HCT116 (cell line): Measurements from ENCODE around the gene SSC4D. TPM values are rescaled to one million over a fixed set of nuclear protein-coding genes. Genes with fewer than 3 reads are reported as not detected.
"Not testable (repeated sequence)": the region's sequence is repeated elsewhere in the genome, so short reads cannot be mapped to it uniquely, and the experiment has no call there.

Experiments used
- ATAC-seq: fragments of 200-7000 bp; cut with Tn5 transposase; 2 replicates; pipeline ENCODE4 v1.9.1; 2020; ENCODE audit warnings: mild to moderate bottlenecking, moderate library complexity
- BruUV-seq: library from RNA; stranded (reverse); fragments of 400-500 nt; replicated peaks from 2 replicates; lab custom pipeline; 2021; lab: Mats Ljungman, UMichigan
- CTCF ChIA-PET: fragments of 300-600 bp; sonication (Branson Sonifier 250); formaldehyde crosslinking; loops from one replicate; lab custom pipeline; 2021; ENCODE audit warnings: antibody characterized with exemption; lab: Charles Lee
- POLR2A ChIA-PET: fragments of 300-600, 350-600 bp; sonication (Branson Sonifier 250); formaldehyde crosslinking; loops from one replicate; lab custom pipeline; 2021; ENCODE audit warnings: antibody characterized with exemption; lab: Charles Lee
- RAD21 ChIA-PET, 2 experiments: fragments of 300-600 bp; sonication (Branson Sonifier 250); formaldehyde crosslinking; loops; one replicate each; lab custom pipeline; 2023; ENCODE audit warnings: low total read pairs in 2 of 2; ENCODE audit not compliant: uncharacterized antibody in 2 of 2, unreplicated experiment in 2 of 2, low non-redundant PET in 1 of 2; lab: Charles Lee
- DNase-seq: peaks from one replicate; pipeline ENCODE4 v3.0.0-alpha.2; 2010; ENCODE audit warnings: low read depth, low spot score
- H2AFZ ChIP-seq: fragments of 200-600 bp; shearing (Covaris generic), sonication (generic); 2 replicates; pipeline ENCODE4 v1.6.1; 2017; ENCODE audit warnings: low read depth, mixed run types, mixed read lengths, antibody characterized with exemption, low read length; ENCODE audit not compliant: poor library complexity, severe bottlenecking
- H3K27ac ChIP-seq: 2 replicates; pipeline ENCODE4 v1.5.1; 2012; ENCODE audit warnings: low read depth, low read length
- H3K27me3 ChIP-seq: fragments of 200-600 bp; sonication (generic); 2 replicates; pipeline ENCODE4 v1.6.1; 2016; ENCODE audit warnings: mixed run types, low read length, mixed read lengths; ENCODE audit not compliant: insufficient read depth
- H3K36me3 ChIP-seq, 2 experiments: fragments of 200-500 bp in 1 of 2; fragments of 200-600 bp in 1 of 2; sonication (Bioruptor generic) in 1 of 2; sonication (generic) in 1 of 2; 2 replicates each; pipeline versions ENCODE4 v1.5.1 to v1.6.1; 2014 to 2016; ENCODE audit warnings: low read length in 2 of 2, inconsistent platforms in 1 of 2, mixed read lengths in 1 of 2, mixed run types in 1 of 2; ENCODE audit not compliant: insufficient read depth in 2 of 2, control insufficient read depth in 1 of 2
- H3K4me1 ChIP-seq, 2 experiments: fragments of 200-600 bp in 1 of 2; sonication (generic) in 1 of 2; 2 replicates each; pipeline versions ENCODE4 v1.5.1 to v1.6.1; 2012 to 2017; ENCODE audit warnings: low read length in 2 of 2, inconsistent platforms in 1 of 2, mild to moderate bottlenecking in 1 of 2, mixed read lengths in 1 of 2, mixed run types in 1 of 2, moderate library complexity in 1 of 2; ENCODE audit not compliant: insufficient read depth in 2 of 2, control insufficient read depth in 1 of 2
- H3K4me2 ChIP-seq: fragments of 200-600 bp; sonication (generic); 2 replicates; pipeline ENCODE4 v1.6.1; 2017; ENCODE audit warnings: mixed run types, low read length, mixed read lengths
- H3K4me3 ChIP-seq, 2 experiments: fragments of 200-600 bp in 1 of 2; sonication (generic) in 1 of 2; replicated peaks in 1 of 2; 2 replicates each; pipeline ENCODE4 v1.5.1; 2011 to 2016; ENCODE audit warnings: low read length in 2 of 2, control low read depth in 1 of 2, low read depth in 1 of 2, mild to moderate bottlenecking in 1 of 2, mixed read lengths in 1 of 2, mixed run types in 1 of 2
- H3K79me2 ChIP-seq: fragments of 200-600 bp; sonication (generic); 2 replicates; pipeline ENCODE4 v1.6.1; 2017; ENCODE audit warnings: mild to moderate bottlenecking, mixed run types, low read length, moderate library complexity, mixed read lengths; ENCODE audit not compliant: insufficient read depth
- H3K9ac ChIP-seq: fragments of 200-600 bp; sonication (generic); 2 replicates; pipeline ENCODE4 v1.6.1; 2016; ENCODE audit warnings: low read length, mixed read lengths
- H3K9me2 ChIP-seq: fragments of 200-600 bp; sonication (generic), shearing (Covaris generic); 2 replicates; pipeline ENCODE4 v1.6.1; 2017; ENCODE audit warnings: mixed run types, mild to moderate bottlenecking, moderate library complexity; ENCODE audit not compliant: insufficient read depth
- H3K9me3 ChIP-seq, 2 experiments: fragments of 200-500 bp in 1 of 2; fragments of 200-600 bp in 1 of 2; sonication (Bioruptor generic) in 1 of 2; sonication (generic) in 1 of 2; 2 replicates each; pipeline ENCODE4 v1.6.1; 2014 to 2017; ENCODE audit warnings: low read length in 2 of 2, mixed read lengths in 2 of 2, inconsistent platforms in 1 of 2, low read depth in 1 of 2, mild to moderate bottlenecking in 1 of 2, mixed run types in 1 of 2, moderate library complexity in 1 of 2; ENCODE audit not compliant: control insufficient read depth in 1 of 2, insufficient read depth in 1 of 2
- H4K20me1 ChIP-seq: fragments of 200-600 bp; sonication (generic), shearing (Covaris generic); 2 replicates; pipeline ENCODE4 v1.6.1; 2017; ENCODE audit warnings: mixed run types, mild to moderate bottlenecking, moderate library complexity; ENCODE audit not compliant: insufficient read depth
- CEBPB ChIP-seq: IDR thresholded peaks from 2 replicates; pipeline ENCODE4 v1.6.1; 2012; ENCODE audit warnings: low read depth
- EGR1 ChIP-seq: IDR thresholded peaks from 2 replicates; pipeline ENCODE4 v1.6.1; 2012; ENCODE audit warnings: low read depth
- ELF1 ChIP-seq: IDR thresholded peaks from 2 replicates; pipeline ENCODE4 v1.6.1; 2012; ENCODE audit warnings: low read depth, borderline replicate concordance
- EZH2 ChIP-seq: fragments of 200-600 bp; sonication (generic); IDR thresholded peaks from 2 replicates; pipeline ENCODE4 v1.6.1; 2017; ENCODE audit warnings: antibody characterized with exemption, mixed run types
- JUND ChIP-seq: IDR thresholded peaks from 2 replicates; pipeline ENCODE4 v1.6.1; 2012
- POLR2A ChIP-seq: IDR thresholded peaks from 2 replicates; pipeline ENCODE4 v1.7.0; 2011; ENCODE audit warnings: borderline replicate concordance; ENCODE audit not compliant: insufficient read depth, insufficient read length; ENCODE audit errors: extremely low read depth
- RAD21 ChIP-seq: IDR thresholded peaks from 2 replicates; pipeline ENCODE4 v1.6.1; 2012; ENCODE audit warnings: low read depth, mild to moderate bottlenecking
- SIN3A ChIP-seq: IDR thresholded peaks from 2 replicates; pipeline ENCODE4 v1.6.1; 2012; ENCODE audit warnings: low read depth
- SP1 ChIP-seq: IDR thresholded peaks from 2 replicates; pipeline ENCODE4 v1.6.1; 2012; ENCODE audit warnings: low read depth
- SRF ChIP-seq: IDR thresholded peaks from 2 replicates; pipeline ENCODE4 v1.6.1; 2012; ENCODE audit warnings: low read depth
- TCF7L2 ChIP-seq: IDR thresholded peaks from 2 replicates; pipeline ENCODE4 v1.7.0; 2011; ENCODE audit warnings: borderline replicate concordance, inconsistent platforms; ENCODE audit not compliant: insufficient read depth, insufficient read length; ENCODE audit errors: extremely low read depth
- YY1 ChIP-seq: IDR thresholded peaks from 2 replicates; pipeline ENCODE4 v1.6.1; 2011; ENCODE audit warnings: low read length, low read depth, moderate library complexity, mild to moderate bottlenecking; ENCODE audit not compliant: insufficient replicate concordance; ENCODE audit errors: extremely low read depth
- ZFX ChIP-seq: fragments of 450-650 bp; IDR thresholded peaks from 2 replicates; pipeline ENCODE4 v1.6.1; 2017
- intact Hi-C: fragments of 100-400 bp; cut with micrococcal nuclease; formaldehyde crosslinking; loops from 2 replicates; pipeline ENCODE4 v1.10.0; 2022
- total RNA-seq: library from RNA; stranded (reverse); gene quantifications from one replicate; pipeline ENCODE4 v1.2.1, GENCODE V29; 2021; ENCODE audit not compliant: unreplicated experiment
- TF ChIP-seq, protein P1 (sequence below), 3 experiments: fragments of 200-600 bp in 1 of 3; sonication (generic) in 1 of 3; IDR thresholded peaks in 2 of 3; conservative IDR thresholded peaks in 1 of 3; 2 replicates each; pipeline ENCODE4 v1.5.1; 2012 to 2017; ENCODE audit warnings: low read depth in 2 of 3, low read length in 2 of 3, antibody characterized with exemption in 1 of 3, borderline replicate concordance in 1 of 3, control low read depth in 1 of 3, mild to moderate bottlenecking in 1 of 3, mixed read lengths in 1 of 3, mixed run types in 1 of 3, moderate library complexity in 1 of 3; ENCODE audit not compliant: insufficient read depth in 1 of 3
- TF ChIP-seq, protein P2 (sequence below): IDR thresholded peaks from 2 replicates; pipeline ENCODE4 v1.6.1; 2012; ENCODE audit warnings: low read depth
- TF ChIP-seq, protein P3 (sequence below): IDR thresholded peaks from 2 replicates; pipeline ENCODE4 v1.6.1; 2012

Gene SSC4D
- total RNA-seq, 1 experiment from 2014 or later: 1.1 TPM

DNA sequence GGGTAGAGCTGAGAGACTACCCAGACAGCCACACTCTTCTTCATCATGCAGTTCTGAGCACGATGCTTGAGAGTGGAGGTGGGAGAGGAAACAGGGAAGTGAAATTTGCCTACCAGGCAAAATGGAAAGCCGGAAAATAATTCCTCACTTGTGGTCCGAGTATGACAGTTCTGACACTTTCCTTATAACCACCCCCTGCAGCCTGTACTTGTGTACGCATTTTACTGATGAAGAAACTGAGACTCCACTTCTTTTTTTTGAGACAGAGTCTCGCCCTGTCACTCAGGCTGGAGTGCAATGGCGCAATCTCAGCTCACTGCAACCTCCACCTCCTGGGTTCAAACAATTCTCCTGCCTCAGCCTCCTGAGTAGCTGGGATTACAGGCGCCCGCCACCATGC, 6.4 kb downstream of the SSC4D start:
- H3K9me3 ChIP-seq, H3K4me3 ChIP-seq, H3K9me2 ChIP-seq, H3K27me3 ChIP-seq, CTCF ChIA-PET, H3K36me3 ChIP-seq, DNase-seq, H4K20me1 ChIP-seq, H2AFZ ChIP-seq, H3K27ac ChIP-seq, ATAC-seq, RAD21 ChIA-PET, BruUV-seq, intact Hi-C loops, H3K9ac ChIP-seq, H3K79me2 ChIP-seq, H3K4me2 ChIP-seq: not testable (repeated sequence)
- POLR2A ChIA-PET: interaction anchor here (0.6 kb wide), 2 partner anchors 38 to 140 kb away, joined by 3 read pairs; no protein-coding TSS in a partner anchor
- H3K4me1 ChIP-seq: peaks cover 7 to 11% of the 10 kb centered on the region in 2 experiments; a peak in 3 of 4 replicates

DNA sequence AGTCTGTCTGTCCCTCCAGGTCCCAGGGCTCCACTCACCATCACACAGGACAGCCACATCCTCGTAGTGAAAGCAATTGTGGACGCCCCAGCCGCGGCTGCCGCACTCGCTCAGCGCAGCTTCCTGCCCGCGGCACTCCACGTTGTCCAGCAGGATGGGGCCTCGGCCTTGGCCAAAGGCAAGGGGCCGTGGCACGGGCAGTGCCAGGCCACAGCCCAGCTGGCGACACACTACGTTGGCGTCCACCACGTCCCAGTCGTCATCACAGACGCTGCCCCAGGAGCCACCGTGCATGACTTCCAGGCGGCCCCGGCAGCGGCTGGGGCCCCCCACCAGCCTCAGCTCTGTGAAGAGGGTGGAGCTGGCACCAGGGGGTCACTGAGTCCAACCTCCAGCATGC, 9.2 kb downstream of the SSC4D start:
- no peaks in the 10 kb centered on the region for H3K36me3 ChIP-seq
- no peaks in the 10 kb centered on the region for H3K9me2 ChIP-seq
- peaks cover 21 to 36% of the 10 kb centered on the region in 2 experiments for H3K4me1 ChIP-seq
- ATAC-seq: no peak
- no peaks in the 10 kb centered on the region for H3K27me3 ChIP-seq
- H2AFZ ChIP-seq: no peak overlapping the region
- ChIA-PET POLR2A (no interaction called here), CTCF (no interaction called here), RAD21 (no interaction called here)
- no peak for TF ChIP-seq SIN3A
- TF ChIP-seq, protein P1, sequence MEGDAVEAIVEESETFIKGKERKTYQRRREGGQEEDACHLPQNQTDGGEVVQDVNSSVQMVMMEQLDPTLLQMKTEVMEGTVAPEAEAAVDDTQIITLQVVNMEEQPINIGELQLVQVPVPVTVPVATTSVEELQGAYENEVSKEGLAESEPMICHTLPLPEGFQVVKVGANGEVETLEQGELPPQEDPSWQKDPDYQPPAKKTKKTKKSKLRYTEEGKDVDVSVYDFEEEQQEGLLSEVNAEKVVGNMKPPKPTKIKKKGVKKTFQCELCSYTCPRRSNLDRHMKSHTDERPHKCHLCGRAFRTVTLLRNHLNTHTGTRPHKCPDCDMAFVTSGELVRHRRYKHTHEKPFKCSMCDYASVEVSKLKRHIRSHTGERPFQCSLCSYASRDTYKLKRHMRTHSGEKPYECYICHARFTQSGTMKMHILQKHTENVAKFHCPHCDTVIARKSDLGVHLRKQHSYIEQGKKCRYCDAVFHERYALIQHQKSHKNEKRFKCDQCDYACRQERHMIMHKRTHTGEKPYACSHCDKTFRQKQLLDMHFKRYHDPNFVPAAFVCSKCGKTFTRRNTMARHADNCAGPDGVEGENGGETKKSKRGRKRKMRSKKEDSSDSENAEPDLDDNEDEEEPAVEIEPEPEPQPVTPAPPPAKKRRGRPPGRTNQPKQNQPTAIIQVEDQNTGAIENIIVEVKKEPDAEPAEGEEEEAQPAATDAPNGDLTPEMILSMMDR (IDR thresholded peaks at IDR 0.05 in 2 of 3, conservative IDR thresholded peaks at IDR 0.05 in 1 of 3; ENCODE audit: borderline replicate concordance in 1 of 3, insufficient read depth in 1 of 3, low read depth in 2 of 3, low read length in 2 of 3): no peak
- TF ChIP-seq ZFX: no peak
- TF ChIP-seq, protein P2, sequence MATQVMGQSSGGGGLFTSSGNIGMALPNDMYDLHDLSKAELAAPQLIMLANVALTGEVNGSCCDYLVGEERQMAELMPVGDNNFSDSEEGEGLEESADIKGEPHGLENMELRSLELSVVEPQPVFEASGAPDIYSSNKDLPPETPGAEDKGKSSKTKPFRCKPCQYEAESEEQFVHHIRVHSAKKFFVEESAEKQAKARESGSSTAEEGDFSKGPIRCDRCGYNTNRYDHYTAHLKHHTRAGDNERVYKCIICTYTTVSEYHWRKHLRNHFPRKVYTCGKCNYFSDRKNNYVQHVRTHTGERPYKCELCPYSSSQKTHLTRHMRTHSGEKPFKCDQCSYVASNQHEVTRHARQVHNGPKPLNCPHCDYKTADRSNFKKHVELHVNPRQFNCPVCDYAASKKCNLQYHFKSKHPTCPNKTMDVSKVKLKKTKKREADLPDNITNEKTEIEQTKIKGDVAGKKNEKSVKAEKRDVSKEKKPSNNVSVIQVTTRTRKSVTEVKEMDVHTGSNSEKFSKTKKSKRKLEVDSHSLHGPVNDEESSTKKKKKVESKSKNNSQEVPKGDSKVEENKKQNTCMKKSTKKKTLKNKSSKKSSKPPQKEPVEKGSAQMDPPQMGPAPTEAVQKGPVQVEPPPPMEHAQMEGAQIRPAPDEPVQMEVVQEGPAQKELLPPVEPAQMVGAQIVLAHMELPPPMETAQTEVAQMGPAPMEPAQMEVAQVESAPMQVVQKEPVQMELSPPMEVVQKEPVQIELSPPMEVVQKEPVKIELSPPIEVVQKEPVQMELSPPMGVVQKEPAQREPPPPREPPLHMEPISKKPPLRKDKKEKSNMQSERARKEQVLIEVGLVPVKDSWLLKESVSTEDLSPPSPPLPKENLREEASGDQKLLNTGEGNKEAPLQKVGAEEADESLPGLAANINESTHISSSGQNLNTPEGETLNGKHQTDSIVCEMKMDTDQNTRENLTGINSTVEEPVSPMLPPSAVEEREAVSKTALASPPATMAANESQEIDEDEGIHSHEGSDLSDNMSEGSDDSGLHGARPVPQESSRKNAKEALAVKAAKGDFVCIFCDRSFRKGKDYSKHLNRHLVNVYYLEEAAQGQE: no peak
- no peak for TF ChIP-seq POLR2A
- no peak for TF ChIP-seq EZH2
- TF ChIP-seq YY1: no peak
- no peak for TF ChIP-seq JUND
- no peak for TF ChIP-seq TCF7L2
- TF ChIP-seq, protein P3, sequence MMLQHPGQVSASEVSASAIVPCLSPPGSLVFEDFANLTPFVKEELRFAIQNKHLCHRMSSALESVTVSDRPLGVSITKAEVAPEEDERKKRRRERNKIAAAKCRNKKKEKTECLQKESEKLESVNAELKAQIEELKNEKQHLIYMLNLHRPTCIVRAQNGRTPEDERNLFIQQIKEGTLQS: no peak
- TF ChIP-seq EGR1: no peak
- TF ChIP-seq ELF1: no peak
- TF ChIP-seq RAD21: no peak
- no peak for TF ChIP-seq SRF
- no peak for TF ChIP-seq SP1
- no peak for TF ChIP-seq CEBPB
- BruUV-seq: no TSS peak
- H3K9ac ChIP-seq: no peak overlapping the region
- no peaks in the 10 kb centered on the region for H3K9me3 ChIP-seq
- no peak overlapping the region for H3K4me2 ChIP-seq
- no peaks in the 10 kb centered on the region; the same call in 1 of the 2 replicates for H3K79me2 ChIP-seq
- H4K20me1 ChIP-seq: no peaks in the 10 kb centered on the region
- H3K4me3 ChIP-seq: no peak overlapping the region
- DNase-seq: no peak
- intact Hi-C loops: no loop called here
- H3K27ac ChIP-seq: no peak overlapping the region
